Testis (tissue), 2 donors: ENCODE results near the gene HOXA6.

Experiments
- CTCF ChIP-seq, 3 experiments: fragments of 450-650 bp in 2 of 3; fragments of 200-600 bp in 1 of 3; sonication (generic) in 1 of 3; IDR thresholded peaks; one replicate each; pipeline ENCODE4 v1.5.1; 2016 to 2019; ENCODE audit warnings: antibody characterized with exemption in 3 of 3, mild to moderate bottlenecking in 2 of 3, moderate library complexity in 1 of 3
- POLR2A ChIP-seq: fragments of 450-650 bp; IDR thresholded peaks from one replicate; pipeline ENCODE4 v1.6.1; 2017; ENCODE audit warnings: antibody characterized with exemption, mild to moderate bottlenecking, moderate library complexity

DNA sequence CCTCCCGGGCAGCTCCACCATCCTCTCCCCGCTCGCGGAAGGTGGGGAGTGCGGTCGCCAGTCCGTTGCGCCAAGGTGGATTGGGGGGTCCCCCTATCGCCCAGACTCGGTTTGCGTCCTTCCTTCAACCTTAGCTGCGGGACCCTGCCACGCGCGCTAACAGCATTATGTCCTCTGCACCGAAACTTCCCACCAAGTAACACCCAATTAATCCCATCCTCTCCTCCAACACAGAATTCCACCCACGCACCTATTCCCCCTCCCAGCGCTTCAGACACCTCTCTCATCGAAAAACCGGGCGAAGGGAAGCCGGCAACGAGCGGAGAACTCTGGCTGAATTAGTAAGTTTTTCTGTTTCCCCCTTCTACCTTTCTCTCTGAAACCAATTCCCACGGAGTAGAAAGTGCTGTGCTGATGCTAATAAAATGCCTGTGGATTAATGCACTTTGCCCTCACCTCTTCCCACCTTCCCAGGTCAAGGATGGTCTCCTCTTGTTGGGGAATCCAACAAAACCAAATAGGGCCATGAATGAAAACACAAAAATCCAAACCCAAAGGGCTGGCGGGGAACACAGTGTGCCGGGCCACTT is 3.9 kb upstream of the HOXA6 start:
- TF ChIP-seq CTCF (IDR thresholded peaks at IDR 0.05) = no peak
- no peak for TF ChIP-seq POLR2A
